Breast epithelium (tissue), 4 donors: ENCODE measurements around the gene TSR3. TPM values are rescaled to one million over a fixed set of nuclear protein-coding genes. Genes with fewer than 3 reads are reported as not detected.

Source experiments
- DNase-seq, 2 donors: peaks; one replicate each; pipeline ENCODE4 v3.0.0-alpha.2; 2019; ENCODE audit warnings: low spot score in 2 of 2
- H3K27ac ChIP-seq, 2 donors: fragments of 200-600 bp; sonication (generic) in 1 of 2; one replicate each; pipeline ENCODE4 v1.5.1; 2016 to 2019; ENCODE audit warnings: mild to moderate bottlenecking in 1 of 2
- H3K27me3 ChIP-seq, 2 donors: fragments of 200-600 bp; sonication (generic) in 1 of 2; one replicate each; pipeline versions ENCODE4 v1.5.1 to v1.6.0; 2017 to 2019; ENCODE audit warnings: control low read depth in 1 of 2, mild to moderate bottlenecking in 1 of 2
- H3K36me3 ChIP-seq: fragments of 200-600 bp; one replicate; pipeline ENCODE4 v1.5.1; 2019
- H3K4me1 ChIP-seq, 2 donors: fragments of 200-600 bp; sonication (generic); one replicate each; pipeline ENCODE4 v1.5.1; 2016 to 2019; ENCODE audit warnings: control low read depth in 1 of 2
- H3K4me3 ChIP-seq, 3 donors: fragments of 200-600 bp; sonication (generic); 1 replicate in 2 of 3; 2 replicates in 1 of 3; pipeline ENCODE4 v1.5.1; 2016 to 2019; ENCODE audit warnings: mild to moderate bottlenecking in 3 of 3, moderate library complexity in 2 of 3
- H3K9me3 ChIP-seq, 2 donors: fragments of 200-600 bp; sonication (generic) in 1 of 2; one replicate each; pipeline ENCODE4 v1.5.1; 2016 to 2019; ENCODE audit warnings: control low read depth in 1 of 2
- POLR2A ChIP-seq: fragments of 450-650 bp; IDR thresholded peaks from one replicate; pipeline ENCODE4 v1.6.1; 2016; ENCODE audit warnings: antibody characterized with exemption, mild to moderate bottlenecking, moderate library complexity
- POLR2AphosphoS5 ChIP-seq, 3 donors: sonication (generic); formaldehyde crosslinking; IDR thresholded peaks; one replicate each; pipeline ENCODE4 v1.6.1; 2017; ENCODE audit warnings: antibody characterized with exemption in 3 of 3
- intact Hi-C: fragments of 100-400 bp; cut with DNase I; formaldehyde crosslinking; loops from one replicate; pipeline ENCODE4 v1.15.1; 2023; ENCODE audit warnings: low total_unique reads
- total RNA-seq, 3 donors: library from RNA; depleted of rRNA; stranded (reverse); fragments of >200 nt; gene quantifications; one replicate each; pipeline ENCODE4 v1.1.0, GENCODE V29; 2016
- TF ChIP-seq, protein P1 (sequence below), 3 donors: fragments of 450-650 bp; IDR thresholded peaks; one replicate each; pipeline ENCODE4 v1.5.1; 2016 to 2017; ENCODE audit warnings: antibody characterized with exemption in 3 of 3, mild to moderate bottlenecking in 3 of 3, moderate library complexity in 3 of 3

Gene TSR3
- total RNA-seq, 3 donors from 2014 or later, result 54.4 to 72.3 (median 59.6) TPM

DNA sequence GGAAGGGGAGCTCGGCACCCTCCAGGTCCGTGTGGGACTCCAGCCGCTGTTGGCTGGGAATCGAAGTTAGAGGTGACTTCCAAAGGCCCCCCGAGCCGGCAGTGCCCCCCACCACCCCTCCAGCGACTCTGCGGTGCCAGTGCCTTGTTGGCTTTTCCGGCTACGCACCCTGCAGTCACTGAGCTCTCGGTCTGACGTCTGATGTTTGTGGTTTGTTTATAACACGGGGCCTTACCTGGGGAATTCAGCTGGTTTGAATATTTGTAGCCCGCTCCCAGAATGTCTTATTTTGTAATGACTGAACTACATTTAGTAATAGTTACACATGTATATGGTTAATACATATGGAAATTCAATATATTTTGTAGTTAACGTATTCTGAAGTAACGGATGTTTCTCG lies 25.3 kb downstream of the TSR3 start:
- intact Hi-C loops, result no loop called here
- peaks cover 6% of the 10 kb centered on the region for H3K36me3 ChIP-seq

DNA sequence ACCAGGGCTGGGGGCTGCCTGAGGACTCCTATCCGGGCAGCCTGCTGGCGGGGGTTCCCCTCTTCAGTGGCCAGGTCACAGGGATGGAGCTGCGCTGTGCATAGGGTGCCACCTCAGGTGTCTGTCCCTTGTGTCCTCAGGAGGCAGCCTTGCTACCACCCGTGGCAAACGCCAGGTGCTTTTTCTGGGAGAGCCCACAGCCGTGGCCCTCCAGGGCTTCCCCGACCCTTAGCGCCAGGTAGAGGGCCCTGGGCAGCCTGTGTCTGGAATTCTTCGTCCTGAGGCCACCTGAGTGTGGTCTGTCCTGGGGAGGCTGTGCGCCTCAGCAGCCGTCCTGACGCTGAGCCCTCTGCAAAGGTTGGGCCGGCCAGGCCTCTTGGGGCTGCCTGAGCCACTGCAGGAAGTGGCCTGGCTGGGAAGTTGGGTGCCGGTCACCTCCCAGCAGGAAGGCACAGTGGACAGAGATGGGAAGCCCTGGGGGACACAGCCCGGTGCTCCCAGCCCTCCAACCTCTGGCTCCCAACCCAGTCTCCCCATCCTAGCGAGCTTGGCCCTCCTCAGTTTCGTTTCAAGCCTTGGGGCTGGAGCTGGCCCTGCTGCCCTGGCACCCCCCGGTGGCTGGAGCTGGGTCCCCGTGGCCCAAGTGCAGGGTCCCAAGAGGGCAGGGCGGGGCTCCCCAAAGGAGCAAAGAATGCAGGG lies 25.9 kb downstream of the TSR3 start:
- peaks cover 7% of the 10 kb centered on the region for H3K36me3 ChIP-seq
- DNase-seq, result no peak
- H3K9me3 ChIP-seq, result peaks cover 0 to 8% of the 10 kb centered on the region in 2 donors
- H3K4me3 ChIP-seq, result no peak overlapping the region
- intact Hi-C loops, result no loop called here
- H3K27me3 ChIP-seq, result no peaks in the 10 kb centered on the region
- TF ChIP-seq POLR2AphosphoS5 (IDR thresholded peaks at IDR 0.05), result no peak
- TF ChIP-seq POLR2A, result no peak
- TF ChIP-seq, protein P1, sequence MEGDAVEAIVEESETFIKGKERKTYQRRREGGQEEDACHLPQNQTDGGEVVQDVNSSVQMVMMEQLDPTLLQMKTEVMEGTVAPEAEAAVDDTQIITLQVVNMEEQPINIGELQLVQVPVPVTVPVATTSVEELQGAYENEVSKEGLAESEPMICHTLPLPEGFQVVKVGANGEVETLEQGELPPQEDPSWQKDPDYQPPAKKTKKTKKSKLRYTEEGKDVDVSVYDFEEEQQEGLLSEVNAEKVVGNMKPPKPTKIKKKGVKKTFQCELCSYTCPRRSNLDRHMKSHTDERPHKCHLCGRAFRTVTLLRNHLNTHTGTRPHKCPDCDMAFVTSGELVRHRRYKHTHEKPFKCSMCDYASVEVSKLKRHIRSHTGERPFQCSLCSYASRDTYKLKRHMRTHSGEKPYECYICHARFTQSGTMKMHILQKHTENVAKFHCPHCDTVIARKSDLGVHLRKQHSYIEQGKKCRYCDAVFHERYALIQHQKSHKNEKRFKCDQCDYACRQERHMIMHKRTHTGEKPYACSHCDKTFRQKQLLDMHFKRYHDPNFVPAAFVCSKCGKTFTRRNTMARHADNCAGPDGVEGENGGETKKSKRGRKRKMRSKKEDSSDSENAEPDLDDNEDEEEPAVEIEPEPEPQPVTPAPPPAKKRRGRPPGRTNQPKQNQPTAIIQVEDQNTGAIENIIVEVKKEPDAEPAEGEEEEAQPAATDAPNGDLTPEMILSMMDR (IDR thresholded peaks at IDR 0.05), result no peak
- no peak overlapping the region for H3K27ac ChIP-seq
- H3K4me1 ChIP-seq, result peaks cover 7 to 10% of the 10 kb centered on the region in 2 donors

More for the DNA sequence above, 25.3 kb downstream of the TSR3 start:
- Histone ChIP-seq H3K4me3 (no peak overlapping the region), H3K27me3 (no peaks in the 10 kb centered on the region), H3K27ac (no peak overlapping the region), H3K9me3 (peaks cover 0 to 8% of the 10 kb centered on the region in 2 donors), H3K4me1 (peaks cover 9 to 10% of the 10 kb centered on the region in 2 donors)
- DNase-seq, result no peak
- TF ChIP-seq POLR2A (no peak), POLR2AphosphoS5 (IDR thresholded peaks at IDR 0.05) (no peak)
- TF ChIP-seq, protein P1 (IDR thresholded peaks at IDR 0.05), result no peak

- TF ChIP-seq, protein P1 (IDR thresholded peaks at IDR 0.05), result no peak
- TF ChIP-seq POLR2AphosphoS5 (IDR thresholded peaks at IDR 0.05) (no peak), POLR2A (no peak)
- intact Hi-C loops, result no loop called here
- H3K4me1 ChIP-seq, result peaks cover 7 to 10% of the 10 kb centered on the region in 2 donors
- H3K27me3 ChIP-seq, result no peaks in the 10 kb centered on the region
- peaks cover 13% of the 10 kb centered on the region for H3K36me3 ChIP-seq
- no peak overlapping the region for H3K4me3 ChIP-seq
- DNase-seq, result no peak
- no peak overlapping the region for H3K27ac ChIP-seq
- peaks cover 0 to 3% of the 10 kb centered on the region in 2 donors for H3K9me3 ChIP-seq
Observed at GRCh38 chr16:1325261-1325660, 26.4 kb downstream of the TSR3 start.

DNA sequence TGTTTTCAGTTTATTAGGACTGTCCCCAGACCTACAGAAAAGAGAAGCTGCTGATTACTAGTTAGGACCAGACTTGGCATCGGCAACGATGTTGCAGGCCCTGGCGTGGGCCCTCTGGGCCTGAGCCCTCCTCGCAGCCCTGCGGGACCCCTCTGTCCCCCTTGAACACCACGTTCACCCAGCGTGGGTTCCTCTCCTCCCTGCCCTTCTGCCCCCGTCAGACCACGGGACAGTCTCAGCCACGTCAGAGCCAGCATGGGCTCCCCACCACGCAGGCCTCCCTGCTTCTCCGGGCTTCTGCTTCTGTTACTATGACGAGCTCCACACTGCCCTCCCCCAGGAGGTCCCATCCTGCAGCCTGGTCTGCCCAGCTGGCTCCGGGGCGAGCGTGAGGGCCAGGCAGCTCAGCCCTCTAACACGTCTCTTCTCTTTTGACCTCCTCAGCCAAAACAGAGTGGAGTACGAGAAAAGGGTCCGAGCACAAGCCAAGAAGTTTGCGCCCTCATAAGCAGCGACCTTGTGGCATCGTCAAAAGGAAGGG lies 27.3 kb downstream of the TSR3 start:
- peaks cover 7 to 10% of the 10 kb centered on the region in 2 donors for H3K4me1 ChIP-seq
- intact Hi-C loops, result no loop called here
- TF ChIP-seq POLR2AphosphoS5 (IDR thresholded peaks at IDR 0.05) (no peak), POLR2A (no peak)
- TF ChIP-seq, protein P1 (IDR thresholded peaks at IDR 0.05), result no peak
- H3K27ac ChIP-seq, result peak overlapping the region; percentile 19 to 59
- DNase-seq, result no peak
- H3K4me3 ChIP-seq, result no peak overlapping the region
- H3K9me3 ChIP-seq, result no peaks in the 10 kb centered on the region
- H3K27me3 ChIP-seq, result no peaks in the 10 kb centered on the region
- peaks cover 14% of the 10 kb centered on the region for H3K36me3 ChIP-seq
